Right lobe of liver (tissue), 6 donors: ENCODE measurements around the gene CSNK1A1. TPM values are rescaled to one million over a fixed set of nuclear protein-coding genes. Genes with fewer than 3 reads are reported as not detected.
"Not testable (repeated sequence)": the region's sequence is repeated elsewhere in the genome, so short reads cannot be mapped to it uniquely, and the experiment has no call there.

Experiments
- ATAC-seq, 4 donors: fragments of 200-7000 bp; cut with Tn5 transposase; one replicate each; pipeline ENCODE4 v1.9.1; 2020; ENCODE audit warnings: mild to moderate bottlenecking in 4 of 4, moderate library complexity in 4 of 4
- DNase-seq, 3 donors: peaks; one replicate each; pipeline ENCODE4 v3.0.0-alpha.2; 2020
- H3K27ac ChIP-seq, 3 donors: fragments of 200-600 bp; one replicate each; pipeline ENCODE4 v1.8.0; 2022
- H3K27me3 ChIP-seq, 2 donors: fragments of 200-600 bp; one replicate each; pipeline ENCODE4 v1.8.0; 2022
- H3K36me3 ChIP-seq, 4 donors: fragments of 200-600 bp; sonication (generic) in 1 of 4; one replicate each; pipeline versions ENCODE4 v1.5.1 to v1.8.0; 2017 to 2022; ENCODE audit warnings: control low read depth in 1 of 4
- H3K4me1 ChIP-seq, 4 donors: fragments of 200-600 bp; sonication (generic) in 1 of 4; one replicate each; pipeline versions ENCODE4 v1.5.1 to v1.8.0; 2017 to 2022; ENCODE audit warnings: control low read depth in 1 of 4
- H3K4me3 ChIP-seq, 3 donors: fragments of 200-600 bp; one replicate each; pipeline ENCODE4 v1.8.0; 2022
- H3K9me3 ChIP-seq, 4 donors: fragments of 200-600 bp; sonication (generic) in 1 of 4; one replicate each; pipeline versions ENCODE4 v1.5.1 to v1.8.0; 2017 to 2022; ENCODE audit warnings: control low read depth in 1 of 4
- POLR2A ChIP-seq: fragments of 450-650 bp; IDR thresholded peaks from one replicate; pipeline ENCODE4 v1.6.1; 2017; ENCODE audit warnings: antibody characterized with exemption, mild to moderate bottlenecking
- WGBS: methylation state at CpG from one replicate; pipeline ENCODE4 v1.1.6; 2018; ENCODE audit warnings: low coverage, low lambda C conversion rate; ENCODE audit not compliant: insufficient coverage; ENCODE audit errors: missing lambda C conversion rate; 5-methylcytosine and 5-hydroxymethylcytosine counted together
- intact Hi-C, 2 donors: fragments of 100-400 bp; cut with DNase I; formaldehyde crosslinking; loops; one replicate each; pipeline versions ENCODE4 v1.11.2 to v1.14.1; 2022
- total RNA-seq, 6 experiments: library from RNA; depleted of rRNA in 2 of 6; stranded (reverse); fragments of >200 nt in 2 of 6; fragmentation: NEBNext Ultra II Directional in 3 of 6; extraction: Animal tissue kit (Norgen Biotek cat#: 25700) in 3 of 6; gene quantifications; one replicate each; pipeline versions ENCODE4 v1.1.0 to v1.2.4, GENCODE V29; 2016 to 2023
- TF ChIP-seq, protein P1 (sequence below), 4 donors: fragments of 200-600 bp in 3 of 4; fragments of 450-650 bp in 1 of 4; IDR thresholded peaks; one replicate each; pipeline versions ENCODE4 v1.5.1 to v1.8.0; 2016 to 2022; ENCODE audit warnings: antibody characterized with exemption in 4 of 4, mild to moderate bottlenecking in 2 of 4
- donor health status: DM: no; HTN: yes; CAD: no.
- donor health status: DM: no; HTN: no; CAD: no.
- donor health status: DM: no; HTN: no; CAD: no.
- donor health status: DM: no; HTN: yes; CAD: no.
- donor health status: DM: no; HTN: yes; CAD: no.

CSNK1A1 gene
- total RNA-seq, 6 experiments from 2014 or later = 79.7 to 87.1 (median 83.8) TPM

DNA sequence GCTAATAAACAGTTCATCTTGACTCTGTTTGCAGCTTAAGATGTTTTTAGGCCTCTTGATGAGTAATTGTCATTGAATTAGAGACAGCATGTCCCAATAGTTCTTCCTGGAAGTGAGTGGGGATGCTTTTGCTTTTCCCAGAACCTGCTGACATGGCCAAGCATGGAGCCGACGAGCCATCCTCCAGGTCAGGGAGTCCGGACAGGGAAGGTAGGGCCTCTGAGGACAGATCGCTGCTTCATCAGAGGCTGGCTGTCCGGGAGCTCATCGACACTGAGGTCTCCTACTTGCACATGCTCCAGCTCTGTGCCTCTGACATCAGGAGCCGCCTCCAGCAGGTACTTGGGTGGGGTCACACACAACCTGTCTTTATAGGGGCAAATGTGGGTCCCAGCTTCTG, 46.4 kb upstream of the CSNK1A1 start:
- Histone ChIP-seq H3K27me3 (no peaks in the 10 kb centered on the region), H3K4me1 (no peaks in the 10 kb centered on the region), H3K27ac (no peak overlapping the region), H3K36me3 (no peaks in the 10 kb centered on the region), H3K4me3 (no peak overlapping the region), H3K9me3 (no peaks in the 10 kb centered on the region)
- ATAC-seq (no peak), DNase-seq (no peak)
- intact Hi-C loops = no loop called here
- no CpG with 5 or more reads among the region's 7 CpGs for WGBS
- TF ChIP-seq, protein P1, sequence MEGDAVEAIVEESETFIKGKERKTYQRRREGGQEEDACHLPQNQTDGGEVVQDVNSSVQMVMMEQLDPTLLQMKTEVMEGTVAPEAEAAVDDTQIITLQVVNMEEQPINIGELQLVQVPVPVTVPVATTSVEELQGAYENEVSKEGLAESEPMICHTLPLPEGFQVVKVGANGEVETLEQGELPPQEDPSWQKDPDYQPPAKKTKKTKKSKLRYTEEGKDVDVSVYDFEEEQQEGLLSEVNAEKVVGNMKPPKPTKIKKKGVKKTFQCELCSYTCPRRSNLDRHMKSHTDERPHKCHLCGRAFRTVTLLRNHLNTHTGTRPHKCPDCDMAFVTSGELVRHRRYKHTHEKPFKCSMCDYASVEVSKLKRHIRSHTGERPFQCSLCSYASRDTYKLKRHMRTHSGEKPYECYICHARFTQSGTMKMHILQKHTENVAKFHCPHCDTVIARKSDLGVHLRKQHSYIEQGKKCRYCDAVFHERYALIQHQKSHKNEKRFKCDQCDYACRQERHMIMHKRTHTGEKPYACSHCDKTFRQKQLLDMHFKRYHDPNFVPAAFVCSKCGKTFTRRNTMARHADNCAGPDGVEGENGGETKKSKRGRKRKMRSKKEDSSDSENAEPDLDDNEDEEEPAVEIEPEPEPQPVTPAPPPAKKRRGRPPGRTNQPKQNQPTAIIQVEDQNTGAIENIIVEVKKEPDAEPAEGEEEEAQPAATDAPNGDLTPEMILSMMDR (IDR thresholded peaks at IDR 0.05) = no peak
- TF ChIP-seq POLR2A = no peak

DNA sequence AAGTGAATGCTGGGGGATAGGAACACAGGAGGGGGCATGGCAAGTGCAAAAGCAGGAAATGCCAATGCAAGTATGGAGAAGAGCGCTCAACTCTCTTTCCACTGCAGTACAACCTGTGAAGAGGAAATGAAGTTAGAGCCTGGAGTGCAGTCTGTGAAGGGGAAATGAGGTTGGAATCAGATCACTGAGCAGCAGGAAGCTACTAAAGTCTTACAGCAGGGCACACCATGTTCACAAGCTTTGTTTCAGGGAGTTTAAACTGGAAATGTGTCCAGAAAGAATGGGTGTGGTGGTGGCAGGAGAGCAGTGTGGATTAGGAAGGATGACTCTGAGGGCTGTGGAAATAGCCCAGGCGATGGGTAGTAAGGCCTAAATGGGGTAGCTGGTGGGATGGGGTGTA, 45.5 kb upstream of the CSNK1A1 start:
- Histone ChIP-seq H3K9me3 (no peaks in the 10 kb centered on the region), H3K36me3 (no peaks in the 10 kb centered on the region), H3K27ac (no peak overlapping the region), H3K4me1 (no peaks in the 10 kb centered on the region), H3K27me3 (no peaks in the 10 kb centered on the region), H3K4me3 (no peak overlapping the region)
- ATAC-seq (no peak), DNase-seq (no peak)
- 86% methylated on average over 1 of the region's 2 CpGs for WGBS
- TF ChIP-seq, protein P1 (IDR thresholded peaks at IDR 0.05) = no peak
- TF ChIP-seq POLR2A = no peak
- intact Hi-C loops = no loop called here

DNA sequence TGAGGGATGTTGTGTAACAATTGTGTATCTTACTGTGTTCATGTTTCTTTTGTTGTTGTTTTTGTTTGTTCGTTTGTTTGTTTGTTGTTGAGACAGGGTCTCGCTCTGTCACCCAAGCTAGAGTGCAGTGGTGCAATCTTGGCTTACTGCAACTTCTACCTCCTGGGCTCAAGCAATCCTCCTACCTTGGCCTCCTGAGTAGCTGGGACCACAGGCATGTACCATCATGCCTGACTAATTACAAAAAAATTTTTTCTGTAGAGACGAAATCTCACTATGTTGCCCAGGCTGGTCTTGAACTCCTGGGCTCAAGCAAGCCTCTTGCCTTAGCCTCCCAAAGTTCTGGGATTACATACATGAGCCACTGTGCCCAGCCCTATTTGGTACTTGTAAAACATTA, 43.9 kb upstream of the CSNK1A1 start:
- H3K9me3 ChIP-seq, DNase-seq, ATAC-seq, intact Hi-C loops, H3K27me3 ChIP-seq, H3K4me1 ChIP-seq, H3K27ac ChIP-seq, H3K36me3 ChIP-seq, H3K4me3 ChIP-seq: not testable (repeated sequence)
- WGBS = 94% methylated on average over 2 of the region's 3 CpGs

DNA sequence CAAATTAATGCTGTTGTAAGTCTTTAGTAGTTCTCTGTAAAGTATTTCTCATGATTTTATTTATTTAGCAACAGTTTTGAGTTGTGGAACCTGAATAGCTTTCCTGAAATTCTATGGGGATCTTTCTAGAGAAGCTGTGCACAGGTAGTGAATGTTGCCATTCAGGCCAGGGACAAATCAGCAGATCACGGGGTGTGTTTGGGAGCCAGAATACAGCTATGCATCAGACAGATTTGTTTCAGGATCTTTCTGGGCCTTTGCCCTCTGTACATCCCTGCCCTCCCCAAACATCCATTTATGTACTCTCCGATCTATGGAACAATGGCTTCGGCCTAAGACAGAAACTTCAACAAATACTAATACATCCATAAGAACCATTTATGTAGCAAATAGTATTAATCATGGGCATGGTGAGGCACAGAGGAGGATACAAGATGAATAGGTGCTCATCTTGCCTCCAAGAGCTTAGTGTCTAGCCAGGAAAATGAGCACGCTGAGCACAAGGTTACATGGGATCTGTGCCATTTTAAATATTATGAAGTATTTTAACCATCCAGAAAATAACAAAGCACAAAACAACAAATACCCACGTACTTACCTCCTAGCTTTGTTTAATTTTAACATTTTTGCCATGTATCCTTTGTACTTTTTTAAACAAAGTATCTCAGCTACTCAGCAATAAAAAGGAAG, 43.1 kb upstream of the CSNK1A1 start:
- no peak overlapping the region for H3K27ac ChIP-seq
- ATAC-seq = no peak
- H3K9me3 ChIP-seq = no peaks in the 10 kb centered on the region
- H3K36me3 ChIP-seq = no peaks in the 10 kb centered on the region
- 70% methylated on average over 5 of the region's 5 CpGs for WGBS
- no peak overlapping the region for H3K4me3 ChIP-seq
- intact Hi-C loops = no loop called here
- H3K4me1 ChIP-seq = no peaks in the 10 kb centered on the region
- DNase-seq = no peak
- TF ChIP-seq POLR2A = no peak
- TF ChIP-seq, protein P1 (IDR thresholded peaks at IDR 0.05) = no peak
- H3K27me3 ChIP-seq = no peaks in the 10 kb centered on the region

DNA sequence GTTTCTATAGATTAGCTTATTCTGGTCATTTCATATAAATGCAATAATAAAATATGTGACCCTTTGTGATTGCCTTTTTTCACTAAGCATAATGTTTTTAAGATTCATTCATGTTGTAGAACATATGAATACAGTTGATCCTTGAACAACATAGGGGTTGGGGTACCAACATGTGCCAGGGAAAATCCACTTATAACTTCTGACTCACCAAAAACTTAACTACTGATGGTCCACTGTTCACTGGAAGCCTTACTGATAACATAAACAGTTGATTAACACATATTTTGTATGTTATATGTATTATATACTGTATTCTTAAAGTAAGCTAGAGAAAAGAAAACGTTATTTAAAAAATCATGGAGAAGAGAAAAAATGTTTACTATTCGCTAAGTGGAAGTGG, 42.1 kb upstream of the CSNK1A1 start:
- no peaks in the 10 kb centered on the region for H3K27me3 ChIP-seq
- no peak for ATAC-seq
- H3K4me1 ChIP-seq = no peaks in the 10 kb centered on the region
- H3K9me3 ChIP-seq = no peaks in the 10 kb centered on the region
- no peak for DNase-seq
- intact Hi-C loops = no loop called here
- WGBS = 79% methylated on average over 2 of the region's 2 CpGs
- TF ChIP-seq, protein P1 (IDR thresholded peaks at IDR 0.05) = no peak
- no peak for TF ChIP-seq POLR2A
- H3K36me3 ChIP-seq = no peaks in the 10 kb centered on the region
- H3K4me3 ChIP-seq = no peak overlapping the region
- no peak overlapping the region for H3K27ac ChIP-seq
